ENCODE data around the gene ASAP2. TPM values are rescaled to one million over a fixed set of nuclear protein-coding genes. Genes with fewer than 3 reads are reported as not detected.
"Not testable (repeated sequence)": the region's sequence is repeated elsewhere in the genome, so short reads cannot be mapped to it uniquely, and the experiment has no call there.

ASAP2 gene
- total RNA-seq, 1 experiment from 2014 or later: 25.2 TPM

- ChIA-PET POLR2A (ENCODE audit: unreplicated experiment) (no interaction called here), CTCF (no interaction called here)
- Histone ChIP-seq H3K27ac (ENCODE audit: low read length) (no peak overlapping the region), H3K4me1 (ENCODE audit: insufficient read depth, low read length) (peaks cover 27% of the 10 kb centered on the region), H3K79me2 (ENCODE audit: low read length) (peaks cover 97% of the 10 kb centered on the region), H3K4me2 (ENCODE audit: low read length) (no peak overlapping the region), H4K20me1 (ENCODE audit: low read length) (peaks cover 26% of the 10 kb centered on the region; the same call in 1 of the 2 replicates), H3K27me3 (ENCODE audit: low read length) (no peaks in the 10 kb centered on the region), H3K9me2 (replicated peaks; ENCODE audit: low read length) (no peaks in the 10 kb centered on the region), H2AFZ (ENCODE audit: low read length) (no peak overlapping the region), H3F3A (ENCODE audit: low read length, unreplicated experiment) (peaks cover under 1% of the 10 kb centered on the region), H3K9ac (ENCODE audit: low read length) (no peak overlapping the region), H3K36me3 (ENCODE audit: low read depth, low read length) (0 out of 2 replicates have a peak, but pooled peaks cover 8% of the 10 kb centered on the region), H3K4me3 (ENCODE audit: low read length) (no peak overlapping the region), H3K9me3 (ENCODE audit: low read length) (no peaks in the 10 kb centered on the region)
- intact Hi-C loops (cut with micrococcal nuclease): no loop called here
- BruUV-seq (replicated peaks): no TSS peak
- no peak for ATAC-seq
- no peak for DNase-seq
- TF ChIP-seq EZH2 (IDR thresholded peaks at IDR 0.05; ENCODE audit: low read length, unreplicated experiment): no peak
- TF ChIP-seq, protein P1, sequence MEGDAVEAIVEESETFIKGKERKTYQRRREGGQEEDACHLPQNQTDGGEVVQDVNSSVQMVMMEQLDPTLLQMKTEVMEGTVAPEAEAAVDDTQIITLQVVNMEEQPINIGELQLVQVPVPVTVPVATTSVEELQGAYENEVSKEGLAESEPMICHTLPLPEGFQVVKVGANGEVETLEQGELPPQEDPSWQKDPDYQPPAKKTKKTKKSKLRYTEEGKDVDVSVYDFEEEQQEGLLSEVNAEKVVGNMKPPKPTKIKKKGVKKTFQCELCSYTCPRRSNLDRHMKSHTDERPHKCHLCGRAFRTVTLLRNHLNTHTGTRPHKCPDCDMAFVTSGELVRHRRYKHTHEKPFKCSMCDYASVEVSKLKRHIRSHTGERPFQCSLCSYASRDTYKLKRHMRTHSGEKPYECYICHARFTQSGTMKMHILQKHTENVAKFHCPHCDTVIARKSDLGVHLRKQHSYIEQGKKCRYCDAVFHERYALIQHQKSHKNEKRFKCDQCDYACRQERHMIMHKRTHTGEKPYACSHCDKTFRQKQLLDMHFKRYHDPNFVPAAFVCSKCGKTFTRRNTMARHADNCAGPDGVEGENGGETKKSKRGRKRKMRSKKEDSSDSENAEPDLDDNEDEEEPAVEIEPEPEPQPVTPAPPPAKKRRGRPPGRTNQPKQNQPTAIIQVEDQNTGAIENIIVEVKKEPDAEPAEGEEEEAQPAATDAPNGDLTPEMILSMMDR (conservative IDR thresholded peaks at IDR 0.05; ENCODE audit: low read depth, low read length): no peak
- TF ChIP-seq EZH2phosphoT487 (IDR thresholded peaks at IDR 0.05; ENCODE audit: borderline replicate concordance, low read length): no peak
Observed at GRCh38 chr2:9214873-9215272, 8.3 kb downstream of the ASAP2 start.

DNA sequence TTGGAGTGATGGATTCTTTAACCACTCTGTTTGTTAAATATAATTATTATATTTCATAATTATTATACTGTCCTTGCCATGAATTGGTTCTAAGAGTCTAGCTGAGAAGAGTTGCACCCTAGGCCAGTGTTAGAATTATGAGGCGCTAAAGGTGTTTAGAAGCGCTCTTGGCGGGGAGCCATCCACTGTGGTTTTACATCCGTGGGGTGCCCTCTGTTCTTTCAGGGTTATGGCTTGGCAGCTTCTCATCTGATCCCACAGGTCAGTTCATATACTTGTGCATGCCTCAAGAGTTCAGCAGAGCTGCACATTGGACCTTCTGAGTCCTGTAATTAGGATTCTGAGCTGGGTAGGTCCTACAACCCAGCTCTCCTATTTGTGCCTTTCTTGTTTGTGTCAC lies 9.1 kb downstream of the ASAP2 start:
- BruUV-seq (replicated peaks): no TSS peak
- CTCF ChIA-PET: no interaction called here
- Histone ChIP-seq H2AFZ (ENCODE audit: low read length) (no peak overlapping the region), H3K4me3 (ENCODE audit: low read length) (no peak overlapping the region), H3K79me2 (ENCODE audit: low read length) (peaks cover 97% of the 10 kb centered on the region), H3K9me3 (ENCODE audit: low read length) (no peaks in the 10 kb centered on the region), H3K9me2 (replicated peaks; ENCODE audit: low read length) (no peaks in the 10 kb centered on the region), H3K9ac (ENCODE audit: low read length) (no peak overlapping the region), H3F3A (ENCODE audit: low read length, unreplicated experiment) (peaks cover 4% of the 10 kb centered on the region), H3K27ac (ENCODE audit: low read length) (no peak overlapping the region), H4K20me1 (ENCODE audit: low read length) (peaks cover 25% of the 10 kb centered on the region; the same call in 1 of the 2 replicates), H3K4me2 (ENCODE audit: low read length) (no peak overlapping the region), H3K4me1 (ENCODE audit: insufficient read depth, low read length) (peaks cover 27% of the 10 kb centered on the region), H3K36me3 (ENCODE audit: low read depth, low read length) (0 out of 2 replicates have a peak, but pooled peaks cover 4% of the 10 kb centered on the region), H3K27me3 (ENCODE audit: low read length) (no peaks in the 10 kb centered on the region)
- DNase-seq (no peak), ATAC-seq (no peak)
- POLR2A ChIA-PET (ENCODE audit: unreplicated experiment): no interaction called here
- TF ChIP-seq, protein P1 (conservative IDR thresholded peaks at IDR 0.05; ENCODE audit: low read depth, low read length): no peak
- TF ChIP-seq EZH2 (IDR thresholded peaks at IDR 0.05; ENCODE audit: low read length, unreplicated experiment): no peak
- intact Hi-C loops (cut with micrococcal nuclease): no loop called here

DNA sequence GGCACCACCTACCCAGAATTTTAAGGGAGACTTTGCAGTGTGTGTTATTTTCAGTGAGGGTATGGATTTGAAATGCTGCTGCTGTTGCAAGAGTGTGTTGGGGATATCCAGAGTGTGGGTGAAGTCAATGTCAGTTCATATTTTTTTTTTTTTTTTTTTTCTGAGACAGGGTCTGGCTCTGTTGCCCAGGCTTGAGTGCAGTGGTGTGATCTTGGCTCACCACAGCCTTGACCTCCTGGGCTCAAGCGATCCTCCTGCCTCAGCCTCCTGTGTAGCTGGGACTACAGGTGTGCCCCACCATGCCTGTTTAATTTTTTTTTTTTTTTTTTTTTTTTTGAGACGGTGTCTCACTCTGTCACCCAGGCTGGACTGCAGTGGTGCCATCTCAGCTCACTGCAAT lies 9.5 kb downstream of the ASAP2 start:
- H3K36me3 ChIP-seq (ENCODE audit: low read depth, low read length); ATAC-seq; H3K4me2 ChIP-seq (ENCODE audit: low read length); H3K27me3 ChIP-seq (ENCODE audit: low read length); H2AFZ ChIP-seq (ENCODE audit: low read length); H3K9ac ChIP-seq (ENCODE audit: low read length); H3F3A ChIP-seq (ENCODE audit: low read length, unreplicated experiment); H3K4me3 ChIP-seq (ENCODE audit: low read length); intact Hi-C loops (cut with micrococcal nuclease); DNase-seq; CTCF ChIA-PET; H3K9me3 ChIP-seq (ENCODE audit: low read length); H3K27ac ChIP-seq (ENCODE audit: low read length); POLR2A ChIA-PET (ENCODE audit: unreplicated experiment); H3K9me2 ChIP-seq (replicated peaks; ENCODE audit: low read length); BruUV-seq (replicated peaks): not testable (repeated sequence)
- Histone ChIP-seq H4K20me1 (ENCODE audit: low read length) (peaks cover 28% of the 10 kb centered on the region; the same call in 1 of the 2 replicates), H3K4me1 (ENCODE audit: insufficient read depth, low read length) (peaks cover 25% of the 10 kb centered on the region), H3K79me2 (ENCODE audit: low read length) (peaks cover 97% of the 10 kb centered on the region)
